Loucy (cell line): ENCODE measurements around the gene SNCAIP.

Source experiments
- H2AFZ ChIP-seq: fragments of 200-600 bp; sonication (generic); 2 replicates; pipeline ENCODE4 v1.6.0; 2016; ENCODE audit warnings: antibody characterized with exemption, mild to moderate bottlenecking, low read length, moderate library complexity
- H3F3A ChIP-seq: fragments of 200-600 bp; 2 replicates; pipeline ENCODE4 v1.6.0; 2016; ENCODE audit warnings: antibody characterized with exemption, low read depth, mild to moderate bottlenecking
- H3K27me3 ChIP-seq: fragments of 200-600 bp; sonication (generic); 2 replicates; pipeline ENCODE4 v1.6.1; 2014; ENCODE audit warnings: low read length, mild to moderate bottlenecking; ENCODE audit not compliant: insufficient read depth, poor library complexity, severe bottlenecking
- H3K36me3 ChIP-seq: fragments of 200-600 bp; sonication (generic); 2 replicates; pipeline ENCODE4 v1.6.1; 2016; ENCODE audit warnings: low read length; ENCODE audit not compliant: insufficient read depth
- H3K4me1 ChIP-seq: fragments of 200-600 bp; sonication (generic); 2 replicates; pipeline ENCODE4 v1.5.1; 2014; ENCODE audit warnings: low read length, mild to moderate bottlenecking; ENCODE audit not compliant: insufficient read depth, poor library complexity, severe bottlenecking
- H3K4me2 ChIP-seq: fragments of 200-600 bp; sonication (generic); 2 replicates; pipeline ENCODE4 v1.6.0; 2014; ENCODE audit warnings: antibody characterized with exemption, low read length, low read depth, mild to moderate bottlenecking; ENCODE audit not compliant: poor library complexity, severe bottlenecking
- H3K4me3 ChIP-seq: fragments of 200-600 bp; sonication (generic); 2 replicates; pipeline ENCODE4 v1.5.1; 2014; ENCODE audit warnings: low read length, mild to moderate bottlenecking, mixed read lengths; ENCODE audit not compliant: poor library complexity, severe bottlenecking
- H3K79me2 ChIP-seq: fragments of 200-600 bp; sonication (generic); 2 replicates; pipeline ENCODE4 v1.6.1; 2014; ENCODE audit warnings: low read length; ENCODE audit not compliant: insufficient read depth
- H3K9ac ChIP-seq: fragments of 200-600 bp; sonication (generic); 2 replicates; pipeline ENCODE4 v1.6.0; 2014; ENCODE audit warnings: mild to moderate bottlenecking, low read depth, low read length, moderate library complexity; ENCODE audit not compliant: poor library complexity, severe bottlenecking
- H3K9me2 ChIP-seq: fragments of 200-600 bp; sonication (generic); replicated peaks from 2 replicates; pipeline ENCODE4 v1.6.1; 2016; ENCODE audit warnings: low read depth, low read length, mixed read lengths
- H3K9me3 ChIP-seq: fragments of 200-600 bp; sonication (generic); 2 replicates; pipeline ENCODE4 v1.6.1; 2014; ENCODE audit warnings: mild to moderate bottlenecking, antibody characterized with exemption, low read length, low read depth; ENCODE audit not compliant: insufficient read depth
- H4K20me1 ChIP-seq: fragments of 200-600 bp; sonication (generic); 2 replicates; pipeline ENCODE4 v1.6.0; 2014; ENCODE audit warnings: antibody characterized with exemption, low read length, mild to moderate bottlenecking; ENCODE audit not compliant: insufficient read depth, poor library complexity, severe bottlenecking
- EZH2phosphoT487 ChIP-seq: fragments of 200-600 bp; IDR thresholded peaks from 2 replicates; pipeline ENCODE4 v1.6.1; 2018; ENCODE audit warnings: antibody characterized with exemption, mild to moderate bottlenecking, moderate library complexity, borderline replicate concordance
- TF ChIP-seq, protein P1 (sequence below): fragments of 200-600 bp; sonication (generic); conservative IDR thresholded peaks from 2 replicates; pipeline ENCODE4 v1.5.1; 2014; ENCODE audit warnings: mild to moderate bottlenecking, antibody characterized with exemption, low read length

Gene SNCAIP

DNA sequence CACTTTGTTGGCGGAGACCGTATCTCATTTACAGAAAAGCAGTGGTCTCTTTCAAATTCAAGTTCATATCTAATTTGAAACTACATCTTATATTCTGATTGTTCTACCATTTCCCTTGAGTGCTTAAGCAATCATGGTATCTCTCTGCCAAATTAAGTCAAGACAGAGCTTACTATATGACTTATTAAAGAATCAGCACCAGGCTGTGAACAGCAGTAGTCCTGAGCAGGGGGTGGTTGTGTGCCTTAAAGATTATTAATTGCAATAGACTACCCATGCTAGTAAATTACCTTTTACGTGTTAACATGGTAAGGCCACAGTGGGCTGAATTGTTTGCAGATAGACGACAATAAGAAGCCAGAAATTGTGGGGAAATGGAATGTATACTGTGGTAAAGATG, 21.5 kb downstream of the SNCAIP start:
- Histone ChIP-seq H3K9ac (no peak overlapping the region), H3K4me2 (no peak overlapping the region), H3K79me2 (no peaks in the 10 kb centered on the region), H2AFZ (no peak overlapping the region), H3K4me1 (no peaks in the 10 kb centered on the region), H3F3A (no peaks in the 10 kb centered on the region), H3K27me3 (no peaks in the 10 kb centered on the region), H3K4me3 (no peak overlapping the region), H3K36me3 (no peaks in the 10 kb centered on the region), H3K9me2 (no peaks in the 10 kb centered on the region), H3K9me3 (no peaks in the 10 kb centered on the region), H4K20me1 (no peaks in the 10 kb centered on the region)
- no peak for TF ChIP-seq EZH2phosphoT487
- TF ChIP-seq, protein P1, sequence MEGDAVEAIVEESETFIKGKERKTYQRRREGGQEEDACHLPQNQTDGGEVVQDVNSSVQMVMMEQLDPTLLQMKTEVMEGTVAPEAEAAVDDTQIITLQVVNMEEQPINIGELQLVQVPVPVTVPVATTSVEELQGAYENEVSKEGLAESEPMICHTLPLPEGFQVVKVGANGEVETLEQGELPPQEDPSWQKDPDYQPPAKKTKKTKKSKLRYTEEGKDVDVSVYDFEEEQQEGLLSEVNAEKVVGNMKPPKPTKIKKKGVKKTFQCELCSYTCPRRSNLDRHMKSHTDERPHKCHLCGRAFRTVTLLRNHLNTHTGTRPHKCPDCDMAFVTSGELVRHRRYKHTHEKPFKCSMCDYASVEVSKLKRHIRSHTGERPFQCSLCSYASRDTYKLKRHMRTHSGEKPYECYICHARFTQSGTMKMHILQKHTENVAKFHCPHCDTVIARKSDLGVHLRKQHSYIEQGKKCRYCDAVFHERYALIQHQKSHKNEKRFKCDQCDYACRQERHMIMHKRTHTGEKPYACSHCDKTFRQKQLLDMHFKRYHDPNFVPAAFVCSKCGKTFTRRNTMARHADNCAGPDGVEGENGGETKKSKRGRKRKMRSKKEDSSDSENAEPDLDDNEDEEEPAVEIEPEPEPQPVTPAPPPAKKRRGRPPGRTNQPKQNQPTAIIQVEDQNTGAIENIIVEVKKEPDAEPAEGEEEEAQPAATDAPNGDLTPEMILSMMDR, result no peak

DNA sequence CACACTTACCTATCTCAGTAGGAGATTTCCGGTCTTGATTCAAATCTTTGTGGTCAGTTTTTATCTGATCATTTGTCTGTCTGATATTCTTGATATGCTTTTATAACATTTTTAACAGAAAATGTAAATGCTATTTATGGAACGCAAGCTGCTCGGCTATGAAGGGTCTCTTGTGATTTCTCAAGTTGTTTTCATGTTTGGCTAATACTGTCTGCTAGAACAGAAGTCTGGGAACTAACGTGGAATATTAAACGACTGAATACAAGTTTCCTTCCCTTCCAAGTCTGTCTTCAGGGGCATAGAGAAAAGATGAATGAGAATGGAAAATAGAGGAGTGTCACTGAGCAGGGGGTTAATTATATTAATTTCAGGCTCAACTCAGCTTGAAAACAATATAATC, 27.6 kb downstream of the SNCAIP start:
- TF ChIP-seq, protein P1, result no peak
- TF ChIP-seq EZH2phosphoT487, result no peak
- H4K20me1 ChIP-seq, result no peaks in the 10 kb centered on the region
- no peak overlapping the region for H2AFZ ChIP-seq
- no peak overlapping the region for H3K4me3 ChIP-seq
- H3K4me2 ChIP-seq, result no peak overlapping the region
- H3K36me3 ChIP-seq, result no peaks in the 10 kb centered on the region
- no peaks in the 10 kb centered on the region for H3K27me3 ChIP-seq
- no peak overlapping the region for H3K9ac ChIP-seq
- no peaks in the 10 kb centered on the region for H3K79me2 ChIP-seq
- H3K9me2 ChIP-seq, result no peaks in the 10 kb centered on the region
- H3K9me3 ChIP-seq, result no peaks in the 10 kb centered on the region
- H3K4me1 ChIP-seq, result no peaks in the 10 kb centered on the region
- no peaks in the 10 kb centered on the region for H3F3A ChIP-seq

DNA sequence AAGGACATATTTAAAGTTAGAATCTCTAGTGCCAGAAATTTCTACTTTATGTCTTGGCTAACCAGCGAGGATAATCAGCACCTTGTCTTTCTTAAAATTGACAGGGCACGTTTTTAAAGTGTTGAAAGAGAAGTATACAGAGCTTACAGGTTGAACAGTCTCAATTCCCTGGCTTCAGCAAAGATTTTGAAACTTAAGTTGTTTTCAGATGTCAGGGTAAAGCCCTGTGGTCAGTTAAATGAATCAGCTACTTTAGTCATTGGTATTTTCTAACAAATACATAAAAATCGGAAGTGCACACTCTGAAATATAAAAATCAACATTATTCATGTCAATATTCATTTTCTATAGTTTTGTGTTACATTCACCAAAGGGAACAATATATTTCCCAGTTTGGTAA, 29.1 kb downstream of the SNCAIP start:
- Histone ChIP-seq H2AFZ (no peak overlapping the region), H3K36me3 (no peaks in the 10 kb centered on the region), H3K27me3 (no peaks in the 10 kb centered on the region), H4K20me1 (no peaks in the 10 kb centered on the region), H3K4me2 (no peak overlapping the region), H3K79me2 (no peaks in the 10 kb centered on the region), H3K9me3 (no peaks in the 10 kb centered on the region), H3K9me2 (no peaks in the 10 kb centered on the region), H3F3A (no peaks in the 10 kb centered on the region), H3K4me1 (no peaks in the 10 kb centered on the region), H3K4me3 (no peak overlapping the region), H3K9ac (no peak overlapping the region)
- TF ChIP-seq, protein P1, result no peak
- no peak for TF ChIP-seq EZH2phosphoT487
